ENCODE data around the gene PPP1R16B. TPM values are rescaled to one million over a fixed set of nuclear protein-coding genes. Genes with fewer than 3 reads are reported as not detected.

PPP1R16B gene
- total RNA-seq, 2 donors from 2014 or later = 74.6 to 119 TPM

DNA sequence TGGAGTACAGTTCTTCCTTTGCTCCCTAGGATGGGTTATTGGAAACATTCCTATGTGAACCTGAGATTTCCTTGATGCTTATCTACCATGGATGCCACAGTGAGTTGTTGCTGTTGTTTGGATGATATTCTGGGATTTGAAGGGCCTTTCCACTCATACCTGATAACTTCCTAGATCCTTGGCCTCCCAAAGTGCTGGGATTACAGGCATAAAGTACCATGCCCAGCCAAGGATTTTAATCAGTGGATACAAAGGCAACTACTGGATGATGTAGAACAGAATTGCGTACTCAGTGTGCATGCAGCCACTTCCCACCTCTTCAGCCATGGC lies 20.0 kb downstream of the PPP1R16B start:
- H3K27me3 Mint-ChIP-seq = no peaks in the 10 kb centered on the region
- no peak overlapping the region for H3K27ac Mint-ChIP-seq
- peaks cover 23% of the 10 kb centered on the region for H3K36me3 Mint-ChIP-seq
- ATAC-seq (no peak), DNase-seq (ENCODE audit: low spot score) (no peak)
- no peaks in the 10 kb centered on the region for H3K9me3 Mint-ChIP-seq
- H3K4me1 Mint-ChIP-seq (ENCODE audit: low read depth in 2 of 2) = peaks cover 43 to 56% of the 10 kb centered on the region in 2 donors
- no peak overlapping the region for H3K4me3 Mint-ChIP-seq

DNA sequence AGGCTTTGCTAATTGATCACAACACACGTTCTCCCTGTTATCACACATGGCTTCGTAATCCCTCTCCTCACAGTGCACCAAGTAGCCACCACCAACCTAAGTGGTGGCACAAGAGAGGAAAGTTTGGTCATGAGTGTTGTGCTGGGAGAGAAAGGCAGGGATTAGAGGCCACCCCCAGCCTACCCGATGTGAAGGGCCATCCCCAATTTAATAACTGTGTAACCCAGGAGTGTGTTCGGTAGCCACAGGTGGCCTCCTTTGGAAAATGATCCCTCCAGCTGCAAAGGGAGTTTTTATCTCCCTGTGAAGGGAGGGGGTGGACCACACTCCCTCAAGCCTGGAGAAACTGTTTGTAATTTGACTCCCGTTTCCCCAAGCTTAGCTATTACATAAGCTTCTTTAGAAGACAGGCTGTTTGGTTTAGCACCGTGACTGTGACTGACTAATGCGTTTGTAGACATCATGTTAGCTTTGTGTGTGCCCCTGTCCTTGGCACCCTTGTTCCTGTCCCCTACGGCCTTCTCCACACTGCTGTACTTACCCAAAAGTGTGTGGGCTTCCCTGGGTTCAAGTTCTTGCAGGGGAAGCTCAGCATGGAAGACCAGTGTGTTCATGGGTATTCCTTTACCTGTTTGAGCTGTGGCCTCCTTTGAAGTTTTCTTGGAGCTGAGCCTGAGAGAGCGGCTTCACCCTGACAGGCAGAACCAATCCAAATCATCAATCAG lies 20.6 kb downstream of the PPP1R16B start:
- Mint-ChIP-seq H3K27me3 (no peaks in the 10 kb centered on the region), H3K4me1 (ENCODE audit: low read depth in 2 of 2) (peaks cover 46 to 59% of the 10 kb centered on the region in 2 donors), H3K9me3 (no peaks in the 10 kb centered on the region), H3K27ac (no peak overlapping the region), H3K4me3 (no peak overlapping the region), H3K36me3 (peaks cover 22% of the 10 kb centered on the region)
- no peak for DNase-seq (ENCODE audit: low spot score)
- ATAC-seq = no peak

DNA sequence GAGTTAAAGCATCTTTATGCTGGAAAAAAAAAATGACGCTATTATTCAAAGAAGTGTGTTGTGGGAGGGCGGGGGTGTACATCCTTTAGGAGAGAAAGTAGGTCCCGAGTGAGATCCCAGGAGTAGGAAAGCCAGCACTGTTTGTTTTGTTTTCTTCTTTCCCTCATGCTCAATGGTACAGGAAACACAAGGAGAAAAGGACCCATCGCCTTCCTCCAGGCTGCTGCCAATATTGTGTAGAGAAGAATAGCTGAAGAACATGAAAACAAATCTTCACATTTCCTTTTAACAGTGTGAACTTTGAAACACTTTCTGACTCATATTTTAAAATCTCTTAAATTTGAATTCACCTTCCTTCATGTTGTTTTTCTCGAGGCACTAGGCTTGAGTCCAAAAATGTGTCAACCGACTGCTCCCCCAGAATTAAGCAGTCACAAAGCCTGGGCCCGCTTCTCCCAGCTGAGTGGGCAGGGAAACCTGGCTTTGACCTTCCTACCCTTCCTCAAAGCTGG lies 22.3 kb downstream of the PPP1R16B start:
- Mint-ChIP-seq H3K4me3 (no peak overlapping the region), H3K27me3 (no peaks in the 10 kb centered on the region), H3K36me3 (peaks cover 15% of the 10 kb centered on the region), H3K4me1 (ENCODE audit: low read depth in 2 of 2) (peaks cover 42 to 61% of the 10 kb centered on the region in 2 donors), H3K27ac (peak overlapping the region; percentile 43 to 70), H3K9me3 (no peaks in the 10 kb centered on the region)
- no peak for ATAC-seq
- DNase-seq (ENCODE audit: low spot score) = no peak

DNA sequence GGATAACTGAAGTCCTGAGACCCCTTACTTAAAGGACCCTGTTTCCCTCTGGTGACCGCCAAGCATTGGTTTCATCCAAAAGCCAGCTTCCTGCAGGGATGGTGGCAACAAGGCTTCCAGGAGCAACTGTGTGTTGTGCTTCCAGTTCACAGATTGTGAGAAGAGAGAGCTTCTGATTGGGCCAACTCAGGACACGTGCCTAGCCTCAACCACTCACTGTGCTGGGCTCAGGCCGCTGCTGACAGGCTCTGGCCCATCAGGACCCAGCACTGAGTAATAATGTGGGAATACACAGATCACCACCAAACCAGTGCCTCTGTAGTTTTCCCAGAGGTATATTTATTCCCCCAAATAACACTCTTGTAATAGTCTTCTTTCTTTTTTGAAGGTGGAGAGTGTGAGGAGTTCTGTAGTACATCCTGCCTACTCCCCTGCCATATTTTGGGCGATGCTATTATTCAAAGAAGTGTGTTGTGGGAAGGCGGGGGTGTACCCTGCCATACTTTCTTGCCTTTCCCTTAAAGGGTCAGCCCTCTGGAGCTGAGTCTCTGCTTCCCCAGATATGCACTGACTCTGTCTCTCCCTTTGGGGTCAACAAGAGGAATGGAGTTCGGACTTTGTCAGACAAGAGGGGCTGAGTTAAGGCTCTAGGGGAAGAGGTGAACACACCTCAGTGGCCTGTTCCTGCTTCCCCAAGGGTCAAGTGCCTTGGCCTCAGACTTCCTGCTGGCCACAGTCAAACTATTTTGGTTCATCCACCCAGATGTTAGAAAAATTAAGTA lies 23.2 kb downstream of the PPP1R16B start:
- H3K36me3 Mint-ChIP-seq = peaks cover 19% of the 10 kb centered on the region
- H3K4me1 Mint-ChIP-seq (ENCODE audit: low read depth in 2 of 2) = peaks cover 48 to 67% of the 10 kb centered on the region in 2 donors
- H3K27me3 Mint-ChIP-seq = no peaks in the 10 kb centered on the region
- no peaks in the 10 kb centered on the region for H3K9me3 Mint-ChIP-seq
- no peak overlapping the region for H3K4me3 Mint-ChIP-seq
- ATAC-seq (no peak), DNase-seq (ENCODE audit: low spot score) (no peak)
- peak overlapping the region; percentile 24 to 81 for H3K27ac Mint-ChIP-seq

DNA sequence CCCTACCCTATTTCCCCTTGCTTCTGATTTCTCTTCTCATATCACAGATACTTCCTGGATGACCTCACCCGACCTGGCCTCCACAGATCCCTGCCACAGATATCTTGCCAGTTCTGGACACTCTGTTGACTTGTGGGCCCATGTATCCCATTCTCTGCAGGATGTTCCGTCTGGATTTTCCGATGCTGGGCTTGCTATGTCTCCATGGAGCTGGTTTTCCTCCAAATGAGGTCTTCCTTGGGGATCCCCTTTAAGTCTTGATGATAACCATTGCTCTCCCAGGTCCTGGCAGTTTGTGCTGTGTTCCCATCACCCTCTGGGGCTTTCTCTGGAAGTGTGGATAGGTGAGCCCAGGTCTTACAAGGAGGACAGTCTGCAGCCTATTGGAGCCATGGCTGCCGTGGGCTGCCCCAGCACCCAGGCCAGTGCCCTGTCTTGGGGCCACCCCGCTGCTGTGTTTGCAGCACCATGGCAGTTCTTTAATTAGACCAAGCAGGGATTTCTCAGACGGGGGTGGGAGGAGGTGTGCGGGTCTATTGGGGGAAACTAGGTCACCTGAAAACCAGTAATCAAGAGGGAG lies 23.9 kb downstream of the PPP1R16B start:
- peak overlapping the region; percentile 24 to 81 for H3K27ac Mint-ChIP-seq
- H3K27me3 Mint-ChIP-seq = no peaks in the 10 kb centered on the region
- no peak overlapping the region for H3K4me3 Mint-ChIP-seq
- no peak for ATAC-seq
- H3K36me3 Mint-ChIP-seq = peaks cover 19% of the 10 kb centered on the region
- no peaks in the 10 kb centered on the region for H3K9me3 Mint-ChIP-seq
- DNase-seq (ENCODE audit: low spot score) = no peak
- peaks cover 52 to 66% of the 10 kb centered on the region in 2 donors for H3K4me1 Mint-ChIP-seq (ENCODE audit: low read depth in 2 of 2)

DNA sequence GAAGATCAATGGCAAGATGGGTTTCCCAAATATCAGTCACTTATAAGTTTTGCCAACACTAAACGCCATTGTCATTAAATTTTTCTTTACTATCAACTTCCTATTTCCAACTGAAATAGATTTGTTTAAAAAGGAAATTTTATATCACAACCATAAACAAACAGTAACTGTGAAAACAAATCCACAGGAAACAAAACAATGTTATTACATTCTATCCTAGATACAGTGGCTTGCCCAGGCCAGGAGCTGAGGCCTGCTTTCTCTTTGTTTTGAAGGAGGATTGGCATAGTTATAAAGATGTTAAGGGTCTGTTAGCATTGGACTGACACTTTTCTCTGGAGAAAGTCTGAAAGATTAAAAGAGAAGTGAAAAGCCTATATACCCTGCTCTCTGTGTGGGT lies 24.9 kb downstream of the PPP1R16B start:
- Mint-ChIP-seq H3K27me3 (no peaks in the 10 kb centered on the region), H3K36me3 (peaks cover 19% of the 10 kb centered on the region), H3K9me3 (no peaks in the 10 kb centered on the region), H3K4me1 (ENCODE audit: low read depth in 2 of 2) (peaks cover 58 to 64% of the 10 kb centered on the region in 2 donors), H3K27ac (peak overlapping the region; percentile 28 to 81), H3K4me3 (no peak overlapping the region)
- no peak for ATAC-seq
- DNase-seq (ENCODE audit: low spot score) = no peak

DNA sequence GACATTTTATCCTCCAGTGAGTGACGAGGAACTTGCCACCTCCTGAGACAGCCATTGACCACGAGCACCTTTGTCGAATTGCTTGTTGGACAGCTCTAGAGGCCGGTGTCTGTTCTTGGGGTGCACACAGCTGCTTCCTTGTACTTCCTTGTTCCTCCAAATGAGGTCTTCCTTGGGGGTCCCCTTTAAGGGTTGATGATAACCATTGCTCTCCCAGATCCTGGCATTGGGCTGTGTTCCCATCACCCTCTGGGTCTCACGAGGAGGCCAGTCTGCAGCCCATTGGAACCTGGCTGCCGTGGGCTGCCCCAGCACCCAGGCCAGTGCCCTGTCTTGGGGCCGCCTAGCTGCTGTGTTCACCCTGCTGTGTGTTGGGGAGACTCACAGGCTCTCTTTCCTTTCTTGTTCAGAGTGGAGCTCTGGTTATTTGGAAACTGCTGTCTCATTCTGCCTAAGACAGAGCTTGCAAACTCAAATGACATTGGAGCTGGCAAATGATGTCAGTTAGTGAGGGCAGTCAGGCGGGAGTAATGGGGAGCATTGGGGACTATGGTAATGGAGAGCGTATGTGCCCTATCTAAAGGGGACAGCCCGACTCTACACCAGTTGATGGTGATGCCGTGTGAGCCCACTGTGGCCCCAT lies 25.7 kb downstream of the PPP1R16B start:
- no peak overlapping the region for H3K4me3 Mint-ChIP-seq

DNA sequence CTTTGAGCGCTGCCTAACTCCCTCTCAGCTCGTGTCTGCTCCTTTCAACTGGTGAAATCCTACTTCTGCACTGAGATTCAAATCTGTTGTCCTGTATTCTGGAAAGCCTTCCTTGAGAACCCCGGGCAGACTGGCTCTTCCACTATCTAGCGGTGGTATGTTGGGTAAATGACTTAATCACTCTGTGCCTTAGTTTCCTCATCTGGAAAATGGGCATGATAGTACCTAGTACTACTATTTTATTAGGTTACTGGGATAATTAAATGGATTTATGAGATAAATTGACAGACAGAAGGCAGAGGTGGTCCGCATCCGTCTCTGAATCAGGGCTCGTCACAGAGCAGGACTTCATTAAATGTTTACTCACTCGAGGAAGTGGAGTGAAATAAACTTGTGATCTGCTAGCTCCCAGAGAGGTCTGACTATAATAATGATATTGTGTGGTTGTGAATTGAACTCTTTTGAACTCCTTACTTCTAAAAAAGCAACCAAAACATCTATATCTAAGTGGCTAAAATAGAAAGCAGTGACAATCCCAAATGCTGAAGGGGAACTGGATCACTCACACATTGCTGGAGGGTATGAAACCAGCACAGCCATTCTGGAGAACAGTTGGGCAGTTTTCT lies 26.6 kb downstream of the PPP1R16B start:
- DNase-seq (ENCODE audit: low spot score) = no peak
- no peaks in the 10 kb centered on the region for H3K9me3 Mint-ChIP-seq
- no peaks in the 10 kb centered on the region for H3K27me3 Mint-ChIP-seq
- peaks cover 24% of the 10 kb centered on the region for H3K36me3 Mint-ChIP-seq
- peak overlapping the region; percentile 69 to 78 for H3K27ac Mint-ChIP-seq
- ATAC-seq = peak in 1 of 2 donors; percentile 59
- H3K4me1 Mint-ChIP-seq (ENCODE audit: low read depth in 2 of 2) = peaks cover 55 to 59% of the 10 kb centered on the region in 2 donors
- peak overlapping the region; percentile 68 for H3K4me3 Mint-ChIP-seq

More for the DNA sequence above, 25.7 kb downstream of the PPP1R16B start:
- H3K9me3 Mint-ChIP-seq = no peaks in the 10 kb centered on the region
- peak overlapping the region; percentile 69 to 78 for H3K27ac Mint-ChIP-seq
- H3K4me1 Mint-ChIP-seq (ENCODE audit: low read depth in 2 of 2) = peaks cover 58 to 60% of the 10 kb centered on the region in 2 donors
- H3K27me3 Mint-ChIP-seq = no peaks in the 10 kb centered on the region
- DNase-seq (ENCODE audit: low spot score) (no peak), ATAC-seq (no peak)
- peaks cover 19% of the 10 kb centered on the region for H3K36me3 Mint-ChIP-seq

DNA sequence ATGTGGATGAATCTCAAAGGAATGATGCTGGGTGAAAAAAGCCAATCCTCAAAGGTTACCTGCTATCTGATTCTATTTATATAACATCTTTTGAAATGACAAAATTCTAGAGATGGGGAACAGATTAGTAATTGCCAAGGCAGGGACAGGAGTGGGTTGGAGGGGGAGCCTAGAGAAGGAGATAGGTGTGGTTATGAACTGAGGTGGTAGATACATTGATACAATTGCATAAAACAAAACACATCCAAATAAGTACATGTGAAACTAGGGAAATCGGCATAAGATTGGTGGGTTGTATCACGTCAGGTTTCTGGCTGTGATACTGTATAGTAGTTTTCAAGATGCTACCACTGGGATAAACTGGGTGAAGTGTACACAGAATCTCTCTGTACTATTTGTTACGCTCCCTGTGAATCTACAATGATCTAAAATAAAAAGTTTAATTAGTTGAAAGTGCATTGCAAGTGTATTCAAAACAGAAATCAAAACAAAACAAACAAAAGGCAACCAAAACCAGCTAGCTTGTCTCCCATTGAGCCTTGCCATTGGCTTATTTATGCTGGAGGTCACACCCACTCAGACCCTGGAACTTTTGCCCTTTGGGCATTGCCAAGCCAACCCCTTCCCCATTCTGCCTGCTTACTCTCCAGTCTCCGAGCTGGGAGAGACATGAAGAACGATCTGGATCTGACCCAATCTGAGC lies 27.8 kb downstream of the PPP1R16B start:
- DNase-seq (ENCODE audit: low spot score) = no peak
- Mint-ChIP-seq H3K36me3 (peaks cover 21% of the 10 kb centered on the region), H3K4me1 (ENCODE audit: low read depth in 2 of 2) (peaks cover 44 to 50% of the 10 kb centered on the region in 2 donors), H3K9me3 (no peaks in the 10 kb centered on the region), H3K27ac (peak overlapping the region; percentile 9 to 62), H3K27me3 (no peaks in the 10 kb centered on the region), H3K4me3 (no peak overlapping the region)
- ATAC-seq = peak in 1 of 2 donors; percentile 45

DNA sequence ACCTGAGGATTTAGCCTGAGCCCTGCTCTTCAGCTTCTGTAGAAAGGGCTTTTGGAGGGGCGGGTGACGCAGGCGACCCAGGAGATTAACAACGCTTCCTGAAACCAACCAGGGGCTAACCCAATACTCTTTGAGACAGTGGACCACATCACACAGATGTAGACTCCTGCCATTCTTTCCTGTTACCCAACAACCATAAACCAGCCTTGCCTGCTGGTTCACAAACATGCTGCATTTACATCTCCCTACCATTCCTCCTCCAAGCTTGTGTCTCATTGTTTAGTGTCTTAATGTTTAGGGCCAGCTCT lies 28.3 kb downstream of the PPP1R16B start:
- Mint-ChIP-seq H3K27me3 (no peaks in the 10 kb centered on the region), H3K27ac (peak overlapping the region; percentile 9 to 62), H3K4me1 (ENCODE audit: low read depth in 2 of 2) (peaks cover 44 to 48% of the 10 kb centered on the region in 2 donors), H3K9me3 (no peaks in the 10 kb centered on the region), H3K36me3 (peaks cover 21% of the 10 kb centered on the region), H3K4me3 (no peak overlapping the region)
- ATAC-seq (peak in 1 of 2 donors; percentile 35), DNase-seq (ENCODE audit: low spot score) (no peak)

DNA sequence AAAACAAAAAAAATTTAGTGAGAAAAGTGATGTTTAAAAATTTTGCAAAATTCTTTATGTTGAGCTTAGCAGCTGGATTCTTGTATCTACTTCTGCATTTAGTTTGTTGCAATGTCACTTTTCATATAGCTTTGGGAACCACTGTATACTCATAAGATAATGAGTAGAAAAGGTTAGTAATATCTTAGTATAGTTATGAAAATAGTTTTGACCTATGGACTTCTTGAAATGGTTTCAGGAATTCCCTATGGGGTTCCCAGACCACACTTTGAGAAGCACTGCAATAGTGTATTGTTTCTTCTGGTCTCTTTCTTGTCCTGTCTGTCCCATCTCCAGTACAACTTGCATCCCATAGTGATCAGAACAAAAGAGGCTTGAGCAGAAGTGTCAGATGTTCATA lies 29.4 kb downstream of the PPP1R16B start:
- H3K27ac Mint-ChIP-seq = peak overlapping the region in 1 of 2 donors; percentile 79
- H3K4me3 Mint-ChIP-seq = no peak overlapping the region
- peaks cover 47 to 52% of the 10 kb centered on the region in 2 donors for H3K4me1 Mint-ChIP-seq (ENCODE audit: low read depth in 2 of 2)
- DNase-seq (ENCODE audit: low spot score) (no peak), ATAC-seq (no peak)
- no peaks in the 10 kb centered on the region for H3K9me3 Mint-ChIP-seq
- no peaks in the 10 kb centered on the region for H3K27me3 Mint-ChIP-seq
- peaks cover 21% of the 10 kb centered on the region for H3K36me3 Mint-ChIP-seq

DNA sequence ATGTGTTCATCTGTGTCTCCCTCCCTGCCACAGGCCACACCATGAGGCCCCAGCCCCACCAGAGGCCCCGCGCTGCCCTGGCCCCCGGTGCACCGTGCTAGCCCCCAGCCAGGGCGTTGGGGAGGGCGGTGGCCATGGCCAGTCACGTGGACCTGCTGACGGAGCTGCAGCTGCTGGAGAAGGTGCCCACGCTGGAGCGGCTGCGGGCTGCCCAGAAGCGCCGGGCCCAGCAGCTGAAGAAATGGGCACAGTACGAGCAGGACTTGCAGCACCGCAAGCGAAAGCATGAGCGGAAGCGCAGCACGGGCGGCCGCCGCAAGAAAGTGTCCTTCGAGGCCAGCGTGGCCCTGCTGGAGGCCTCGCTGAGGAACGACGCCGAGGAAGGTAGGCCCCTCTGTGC lies 30.3 kb downstream of the PPP1R16B start:
- Mint-ChIP-seq H3K4me3 (no peak overlapping the region), H3K36me3 (peaks cover 17% of the 10 kb centered on the region), H3K27me3 (no peaks in the 10 kb centered on the region), H3K27ac (no peak overlapping the region), H3K9me3 (no peaks in the 10 kb centered on the region), H3K4me1 (ENCODE audit: low read depth in 2 of 2) (peaks cover 48 to 52% of the 10 kb centered on the region in 2 donors)
- DNase-seq (ENCODE audit: low spot score) (no peak), ATAC-seq (no peak)

DNA sequence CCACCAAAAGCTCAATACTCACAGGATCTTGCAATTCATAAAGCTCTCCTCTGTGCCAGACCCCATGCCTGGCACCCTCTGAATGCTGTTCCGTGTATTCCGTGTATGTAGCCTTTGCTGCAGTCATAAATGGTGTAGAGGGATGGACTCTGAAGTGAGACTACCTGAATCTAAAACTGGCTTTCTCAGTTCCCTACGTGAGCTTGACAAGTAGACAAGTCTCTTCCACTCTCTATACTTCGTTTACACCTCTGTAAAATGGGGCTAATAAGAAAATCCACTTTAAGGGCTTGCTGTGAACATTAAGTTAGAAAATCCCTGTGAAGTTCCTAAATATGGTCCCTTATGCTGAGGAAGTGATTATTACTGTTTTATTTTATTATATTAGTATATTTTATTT lies 31.5 kb downstream of the PPP1R16B start:
- no peak overlapping the region for H3K27ac Mint-ChIP-seq

More for the DNA sequence above, 31.5 kb downstream of the PPP1R16B start:
- Mint-ChIP-seq H3K36me3 (peaks cover 15% of the 10 kb centered on the region), H3K9me3 (no peaks in the 10 kb centered on the region), H3K4me1 (ENCODE audit: low read depth in 2 of 2) (peaks cover 47 to 51% of the 10 kb centered on the region in 2 donors), H3K27me3 (no peaks in the 10 kb centered on the region), H3K4me3 (no peak overlapping the region)
- no peak for ATAC-seq
- no peak for DNase-seq (ENCODE audit: low spot score)

Data from natural killer cell treated with Interleukin-12 subunit alpha and Interleukin-12 subunit beta and Interleukin-15 and Interleukin-18, amount 100 ng/mL, for 72 hours (primary cell).